ENCODE data around the gene SATB2.

- no peak for TF ChIP-seq CTCF (conservative IDR thresholded peaks at IDR 0.05 in 1 of 2, IDR thresholded peaks at IDR 0.05 in 1 of 2; ENCODE audit: low read depth in 1 of 2, low read length in 2 of 2)
- no peak for TF ChIP-seq EZH2 (IDR thresholded peaks at IDR 0.05; ENCODE audit: low read length, missing control alignments)
Measured at GRCh38 chr2:199452991-199453379, 4.8 kb downstream of the SATB2 start.

Data from fibroblast of lung (primary cell).